Right lobe of liver (tissue), 4 donors: ENCODE measurements around the gene COL9A1.

Experiments used
- POLR2A ChIP-seq: fragments of 450-650 bp; IDR thresholded peaks from one replicate; pipeline ENCODE4 v1.6.1; 2017; ENCODE audit warnings: antibody characterized with exemption, mild to moderate bottlenecking
- TF ChIP-seq, protein P1 (sequence below), 4 donors: fragments of 200-600 bp in 3 of 4; fragments of 450-650 bp in 1 of 4; IDR thresholded peaks; one replicate each; pipeline versions ENCODE4 v1.5.1 to v1.8.0; 2016 to 2022; ENCODE audit warnings: antibody characterized with exemption in 4 of 4, mild to moderate bottlenecking in 2 of 4
- donor health status: DM: no; HTN: no; CAD: no.
- donor health status: DM: no; HTN: no; CAD: no.
- donor health status: DM: no; HTN: yes; CAD: no.

DNA sequence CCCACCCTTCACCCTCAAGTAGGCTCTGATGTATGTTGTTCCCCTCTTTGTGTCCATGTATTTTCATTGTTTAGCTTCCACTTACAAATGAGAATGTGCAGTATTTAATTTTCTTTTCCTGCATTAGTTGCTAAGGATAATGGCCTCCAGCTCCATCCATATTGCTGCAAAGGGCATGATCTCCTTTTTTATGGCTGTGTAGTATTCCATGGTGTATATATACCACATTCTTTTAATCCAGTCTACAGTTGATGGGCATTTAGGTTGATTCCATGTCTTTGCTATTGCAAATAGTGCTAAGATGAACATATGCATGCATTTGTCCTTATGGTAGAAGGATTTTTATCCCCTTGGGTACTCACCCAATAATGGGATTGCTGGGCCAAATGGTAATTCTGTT, 35.9 kb upstream of the COL9A1 start:
- TF ChIP-seq, protein P1, sequence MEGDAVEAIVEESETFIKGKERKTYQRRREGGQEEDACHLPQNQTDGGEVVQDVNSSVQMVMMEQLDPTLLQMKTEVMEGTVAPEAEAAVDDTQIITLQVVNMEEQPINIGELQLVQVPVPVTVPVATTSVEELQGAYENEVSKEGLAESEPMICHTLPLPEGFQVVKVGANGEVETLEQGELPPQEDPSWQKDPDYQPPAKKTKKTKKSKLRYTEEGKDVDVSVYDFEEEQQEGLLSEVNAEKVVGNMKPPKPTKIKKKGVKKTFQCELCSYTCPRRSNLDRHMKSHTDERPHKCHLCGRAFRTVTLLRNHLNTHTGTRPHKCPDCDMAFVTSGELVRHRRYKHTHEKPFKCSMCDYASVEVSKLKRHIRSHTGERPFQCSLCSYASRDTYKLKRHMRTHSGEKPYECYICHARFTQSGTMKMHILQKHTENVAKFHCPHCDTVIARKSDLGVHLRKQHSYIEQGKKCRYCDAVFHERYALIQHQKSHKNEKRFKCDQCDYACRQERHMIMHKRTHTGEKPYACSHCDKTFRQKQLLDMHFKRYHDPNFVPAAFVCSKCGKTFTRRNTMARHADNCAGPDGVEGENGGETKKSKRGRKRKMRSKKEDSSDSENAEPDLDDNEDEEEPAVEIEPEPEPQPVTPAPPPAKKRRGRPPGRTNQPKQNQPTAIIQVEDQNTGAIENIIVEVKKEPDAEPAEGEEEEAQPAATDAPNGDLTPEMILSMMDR (IDR thresholded peaks at IDR 0.05) = no peak
- no peak for TF ChIP-seq POLR2A
